Spleen (tissue), 11 donors: Measurements from ENCODE around the gene ARPIN. TPM values are rescaled to one million over a fixed set of nuclear protein-coding genes. Genes with fewer than 3 reads are reported as not detected.

ENCODE experiments used
- DNase-seq: peaks from one replicate; pipeline ENCODE4 v3.0.0-alpha.2; 2020
- H3K27ac ChIP-seq, 8 donors: fragments of 200-600 bp; sonication (generic) in 7 of 8; 1 replicate in 4 of 8; 2 replicates in 4 of 8; pipeline versions ENCODE4 v1.5.0 to v1.8.0; 2016 to 2021; ENCODE audit warnings: inconsistent platforms in 4 of 8, mild to moderate bottlenecking in 4 of 8, moderate library complexity in 1 of 8
- H3K27me3 ChIP-seq, 7 donors: fragments of 200-600 bp; sonication (generic) in 6 of 7; replicated peaks in 1 of 7; 1 replicate in 4 of 7; 2 replicates in 3 of 7; pipeline versions ENCODE4 v1.5.0 to v1.8.0; 2016 to 2021; ENCODE audit warnings: inconsistent platforms in 3 of 7, mild to moderate bottlenecking in 1 of 7
- H3K36me3 ChIP-seq, 6 donors: fragments of 200-600 bp; sonication (generic) in 5 of 6; 1 replicate in 4 of 6; 2 replicates in 2 of 6; pipeline versions ENCODE4 v1.5.0 to v1.8.0; 2016 to 2021; ENCODE audit warnings: inconsistent platforms in 2 of 6
- H3K4me1 ChIP-seq, 6 donors: fragments of 200-600 bp; sonication (generic) in 5 of 6; 1 replicate in 3 of 6; 2 replicates in 3 of 6; pipeline versions ENCODE4 v1.5.0 to v1.8.0; 2016 to 2021; ENCODE audit warnings: inconsistent platforms in 3 of 6
- H3K4me3 ChIP-seq, 8 donors: fragments of 200-600 bp; sonication (generic) in 7 of 8; 1 replicate in 4 of 8; 2 replicates in 4 of 8; pipeline versions ENCODE4 v1.5.0 to v1.8.0; 2016 to 2021; ENCODE audit warnings: inconsistent platforms in 4 of 8, mild to moderate bottlenecking in 4 of 8, moderate library complexity in 2 of 8
- H3K9me3 ChIP-seq, 8 donors: fragments of 200-600 bp; sonication (generic) in 7 of 8; 1 replicate in 4 of 8; 2 replicates in 4 of 8; pipeline versions ENCODE4 v1.5.0 to v1.8.0; 2016 to 2021; ENCODE audit warnings: inconsistent platforms in 4 of 8
- POLR2A ChIP-seq, 3 donors: fragments of 450-650 bp; IDR thresholded peaks; one replicate each; pipeline ENCODE4 v1.5.1; 2017; ENCODE audit warnings: antibody characterized with exemption in 3 of 3, mild to moderate bottlenecking in 1 of 3
- POLR2AphosphoS5 ChIP-seq, 3 donors: sonication (generic); formaldehyde crosslinking; IDR thresholded peaks; one replicate each; pipeline ENCODE4 v1.5.1; 2017; ENCODE audit warnings: antibody characterized with exemption in 3 of 3
- WGBS, 5 donors: extraction: QIAGEN DNeasy Blood & Tissue Kit in 3 of 5; methylation state at CpG; one replicate each; pipeline versions ENCODE4 v1.1.5 to v1.1.7; 2013 to 2018; 5-methylcytosine and 5-hydroxymethylcytosine counted together
- intact Hi-C: fragments of 100-400 bp; cut with DNase I; formaldehyde crosslinking; loops from one replicate; pipeline ENCODE4 v1.15.0; 2023; ENCODE audit warnings: low total_unique reads
- polyA plus RNA-seq, 3 donors: library from polyadenylated mRNA; stranded (reverse); fragments of 200-250 nt; gene quantifications; one replicate each; pipeline ENCODE4 v1.2.1, GENCODE V29; 2013
- total RNA-seq, 7 donors: library from RNA; depleted of rRNA in 3 of 7; stranded (reverse); fragments of >200 nt in 3 of 7; fragmentation: NEBNext Ultra II Directional in 4 of 7; extraction: Animal tissue kit (Norgen Biotek cat#: 25700) in 4 of 7; gene quantifications; one replicate each; pipeline versions ENCODE4 v1.1.0 to v1.2.1, GENCODE V29; 2016 to 2021
- TF ChIP-seq, protein P1 (sequence below), 11 experiments: fragments of 200-600 bp in 7 of 11; fragments of 450-650 bp in 4 of 11; sonication (generic) in 4 of 11; IDR thresholded peaks in 8 of 11; conservative IDR thresholded peaks in 3 of 11; 1 replicate in 7 of 11; 2 replicates in 4 of 11; pipeline versions ENCODE4 v1.4.0 to v1.8.0; 2016 to 2021; ENCODE audit warnings: antibody characterized with exemption in 11 of 11, inconsistent platforms in 4 of 11, mild to moderate bottlenecking in 1 of 11
- donor health status: healthy with polysubstance abuse.
- donor health status: DM: no; HTN: no; CAD: no; lungs with moderate emphysema.
- donor health status: DM: no; HTN: no; CAD: no.
- donor health status: Bipolar disorder and iron deficiency.
- donor health status: healthy.
- donor health status: DM: no; HTN: no; CAD: no.
- donor health status: DM: yes; HTN: yes; CAD: no.

The ARPIN gene
- total and polyA plus RNA-seq, 10 donors, result 2.7 to 23.1 (median 12.0) TPM

DNA sequence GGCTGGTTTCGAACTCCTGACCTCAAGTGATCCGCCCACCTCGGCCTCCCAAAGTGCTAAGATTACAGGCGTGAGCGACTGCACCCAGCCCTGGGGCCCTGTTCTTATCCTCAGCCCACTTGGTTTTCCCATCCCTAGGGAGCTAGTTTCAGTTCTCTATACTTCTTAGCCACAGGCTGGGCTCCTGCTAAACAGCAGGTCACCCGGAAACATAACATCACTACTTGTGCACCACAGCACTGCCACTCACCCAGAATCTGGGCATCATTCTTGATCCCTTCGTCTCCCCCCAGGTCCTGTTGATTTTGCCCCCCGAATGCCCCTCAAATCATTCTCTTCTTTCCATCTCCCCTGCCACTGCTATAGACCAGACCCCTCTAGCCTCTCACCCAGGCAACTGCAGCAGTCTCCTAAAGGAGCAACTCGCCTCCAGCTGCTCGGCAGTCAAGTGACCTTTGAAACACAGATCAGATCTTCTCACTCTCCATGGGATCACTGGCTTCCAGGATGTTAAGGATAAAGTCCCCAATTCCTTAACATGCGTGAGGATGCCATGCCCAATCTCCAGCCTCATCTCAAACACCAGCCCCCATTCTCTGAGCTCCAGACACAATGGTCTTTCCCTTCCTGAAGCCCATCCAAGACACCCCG is 13.3 kb downstream of the ARPIN start:
- TF ChIP-seq, protein P1, sequence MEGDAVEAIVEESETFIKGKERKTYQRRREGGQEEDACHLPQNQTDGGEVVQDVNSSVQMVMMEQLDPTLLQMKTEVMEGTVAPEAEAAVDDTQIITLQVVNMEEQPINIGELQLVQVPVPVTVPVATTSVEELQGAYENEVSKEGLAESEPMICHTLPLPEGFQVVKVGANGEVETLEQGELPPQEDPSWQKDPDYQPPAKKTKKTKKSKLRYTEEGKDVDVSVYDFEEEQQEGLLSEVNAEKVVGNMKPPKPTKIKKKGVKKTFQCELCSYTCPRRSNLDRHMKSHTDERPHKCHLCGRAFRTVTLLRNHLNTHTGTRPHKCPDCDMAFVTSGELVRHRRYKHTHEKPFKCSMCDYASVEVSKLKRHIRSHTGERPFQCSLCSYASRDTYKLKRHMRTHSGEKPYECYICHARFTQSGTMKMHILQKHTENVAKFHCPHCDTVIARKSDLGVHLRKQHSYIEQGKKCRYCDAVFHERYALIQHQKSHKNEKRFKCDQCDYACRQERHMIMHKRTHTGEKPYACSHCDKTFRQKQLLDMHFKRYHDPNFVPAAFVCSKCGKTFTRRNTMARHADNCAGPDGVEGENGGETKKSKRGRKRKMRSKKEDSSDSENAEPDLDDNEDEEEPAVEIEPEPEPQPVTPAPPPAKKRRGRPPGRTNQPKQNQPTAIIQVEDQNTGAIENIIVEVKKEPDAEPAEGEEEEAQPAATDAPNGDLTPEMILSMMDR (IDR thresholded peaks at IDR 0.05 in 8 of 11, conservative IDR thresholded peaks at IDR 0.05 in 3 of 11), result no peak
- no peak for TF ChIP-seq POLR2A (IDR thresholded peaks at IDR 0.05)
- no peak for TF ChIP-seq POLR2AphosphoS5 (IDR thresholded peaks at IDR 0.05)
- Histone ChIP-seq H3K9me3 (no peaks in the 10 kb centered on the region), H3K4me3 (no peak overlapping the region), H3K36me3 (peaks cover 0 to 33% (median 9%) of the 10 kb centered on the region in 6 donors), H3K27ac (no peak overlapping the region), H3K27me3 (no peaks in the 10 kb centered on the region), H3K4me1 (peaks cover 0 to 18% (median 3%) of the 10 kb centered on the region in 6 donors)
- intact Hi-C loops, result loop anchor here (5.0 kb wide), 1 partner anchor 173 kb away; no protein-coding TSS in a partner anchor
- WGBS, 5 donors, result 75 to 89% (median 87%) methylated on average over 12 of the region's 12 CpGs
- DNase-seq, result no peak

DNA sequence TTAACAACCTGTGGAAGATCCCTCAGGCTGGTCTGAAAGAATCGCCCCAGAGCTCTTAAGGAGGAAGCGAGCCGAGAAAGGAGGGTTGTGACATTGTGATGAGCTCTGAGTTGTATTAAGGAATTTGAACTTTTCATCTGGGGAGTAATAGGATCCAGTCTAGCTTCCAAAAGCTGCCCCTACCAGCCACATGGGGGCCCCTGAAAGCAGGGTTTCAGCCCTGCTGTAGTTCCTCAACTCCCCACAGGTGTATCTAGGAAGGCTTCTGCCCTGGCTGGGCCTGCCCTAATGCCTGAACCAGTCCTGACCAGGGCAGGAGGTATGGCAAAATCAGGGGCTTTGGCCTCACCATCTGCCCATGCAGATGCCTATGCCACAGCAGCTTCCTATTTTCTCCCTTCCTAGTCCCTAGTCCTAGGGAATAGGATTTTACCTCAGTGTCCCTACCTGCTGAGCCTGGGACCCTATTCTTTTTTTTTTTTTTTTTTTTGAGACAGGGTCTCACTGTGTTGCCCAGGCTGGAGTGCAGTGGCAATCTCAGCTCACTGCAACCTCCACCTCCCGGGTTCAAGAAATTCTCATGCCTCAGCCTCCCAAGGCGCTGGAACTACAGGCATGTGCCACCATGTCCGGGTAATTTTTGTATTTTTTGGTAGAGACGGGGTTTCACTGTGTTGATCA is 14.0 kb downstream of the ARPIN start:
- H3K27me3 ChIP-seq, result no peaks in the 10 kb centered on the region
- DNase-seq, result no peak
- WGBS, 5 donors, result 81 to 89% (median 82%) methylated on average over 7 of the region's 7 CpGs
- TF ChIP-seq POLR2A (IDR thresholded peaks at IDR 0.05) (no peak), POLR2AphosphoS5 (IDR thresholded peaks at IDR 0.05) (no peak)
- TF ChIP-seq, protein P1 (IDR thresholded peaks at IDR 0.05 in 8 of 11, conservative IDR thresholded peaks at IDR 0.05 in 3 of 11), result peak in 10 of 11 experiments; percentile 18 to 70 (median 60)
- H3K27ac ChIP-seq, result no peak overlapping the region
- no peak overlapping the region for H3K4me3 ChIP-seq
- H3K36me3 ChIP-seq, result peaks cover 0 to 29% (median 4%) of the 10 kb centered on the region in 6 donors
- H3K4me1 ChIP-seq, result peaks cover 0 to 20% (median 5%) of the 10 kb centered on the region in 6 donors
- no peaks in the 10 kb centered on the region for H3K9me3 ChIP-seq
- intact Hi-C loops, result loop anchor here (5.0 kb wide), 1 partner anchor 174 kb away; no protein-coding TSS in a partner anchor

DNA sequence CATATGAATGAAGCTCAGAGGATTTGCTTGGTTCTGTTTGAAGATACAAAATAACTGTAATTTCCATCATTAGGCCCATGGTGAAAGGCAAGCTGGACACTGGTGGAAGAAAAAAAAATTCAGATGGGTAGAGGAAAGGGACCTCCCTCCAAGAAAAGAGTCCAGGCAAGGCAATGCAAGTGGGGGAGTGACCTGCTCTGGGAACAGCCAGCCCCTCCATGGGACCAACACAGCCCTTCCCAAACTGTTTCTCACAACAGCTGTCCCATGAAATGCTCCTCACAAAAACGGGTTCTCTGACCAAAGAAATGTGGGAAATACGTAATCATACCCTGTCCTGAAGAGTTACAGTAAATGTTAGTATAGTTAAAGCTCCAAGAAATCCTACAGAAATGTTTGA is 14.6 kb downstream of the ARPIN start:
- Histone ChIP-seq H3K4me1 (peaks cover under 1 to 24% (median 9%) of the 10 kb centered on the region in 6 donors), H3K27ac (no peak overlapping the region), H3K36me3 (peaks cover 0 to 23% (median 1%) of the 10 kb centered on the region in 6 donors), H3K4me3 (no peak overlapping the region), H3K9me3 (no peaks in the 10 kb centered on the region), H3K27me3 (no peaks in the 10 kb centered on the region)
- no peak for TF ChIP-seq POLR2AphosphoS5 (IDR thresholded peaks at IDR 0.05)
- TF ChIP-seq, protein P1 (IDR thresholded peaks at IDR 0.05 in 8 of 11, conservative IDR thresholded peaks at IDR 0.05 in 3 of 11), result no peak
- TF ChIP-seq POLR2A (IDR thresholded peaks at IDR 0.05), result no peak
- intact Hi-C loops, result loop anchor here (5.0 kb wide), 1 partner anchor 174 kb away; no protein-coding TSS in a partner anchor
- WGBS, 5 donors, result 68 to 92% (median 81%) methylated on average over 2 of the region's 2 CpGs
- DNase-seq, result no peak
